NB4 (cell line): ENCODE measurements around the gene ARL4D.

Experiments
- MYC ChIP-seq: IDR thresholded peaks from 2 replicates; pipeline ENCODE4 v1.6.1; 2011; ENCODE audit warnings: low read depth, low read length
- POLR2A ChIP-seq: IDR thresholded peaks from 2 replicates; pipeline ENCODE4 v1.6.1; 2011; ENCODE audit warnings: mild to moderate bottlenecking; ENCODE audit not compliant: insufficient read length; ENCODE audit errors: extremely low read depth
- TF ChIP-seq, protein P1 (sequence below): IDR thresholded peaks from one replicate; pipeline ENCODE4 v1.5.1; 2012; ENCODE audit warnings: low read depth, low read length
- TF ChIP-seq, protein P2 (sequence below): IDR thresholded peaks from 2 replicates; pipeline ENCODE4 v1.6.1; 2011; ENCODE audit warnings: low read depth, low read length

DNA sequence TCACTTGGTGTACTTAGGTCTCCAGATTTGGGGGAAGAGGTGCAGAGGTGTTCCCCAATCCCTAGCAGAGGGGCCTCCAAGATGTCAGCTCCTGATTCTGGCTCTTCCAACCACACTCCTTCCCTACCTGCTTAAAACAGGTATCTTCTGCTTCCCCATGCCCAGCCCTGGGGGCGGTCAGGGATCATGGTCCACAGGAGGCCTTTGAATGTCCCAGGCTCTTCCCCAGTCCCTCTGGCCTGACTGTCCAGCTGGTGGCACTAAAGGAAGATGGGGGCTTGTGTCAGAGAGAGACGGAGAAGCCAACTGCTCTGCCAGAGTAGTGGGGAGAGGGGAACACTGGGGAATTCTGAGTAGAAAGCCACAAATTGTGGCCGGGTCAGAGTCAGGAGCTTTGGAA is 3.8 kb downstream of the ARL4D start:
- TF ChIP-seq, protein P1, sequence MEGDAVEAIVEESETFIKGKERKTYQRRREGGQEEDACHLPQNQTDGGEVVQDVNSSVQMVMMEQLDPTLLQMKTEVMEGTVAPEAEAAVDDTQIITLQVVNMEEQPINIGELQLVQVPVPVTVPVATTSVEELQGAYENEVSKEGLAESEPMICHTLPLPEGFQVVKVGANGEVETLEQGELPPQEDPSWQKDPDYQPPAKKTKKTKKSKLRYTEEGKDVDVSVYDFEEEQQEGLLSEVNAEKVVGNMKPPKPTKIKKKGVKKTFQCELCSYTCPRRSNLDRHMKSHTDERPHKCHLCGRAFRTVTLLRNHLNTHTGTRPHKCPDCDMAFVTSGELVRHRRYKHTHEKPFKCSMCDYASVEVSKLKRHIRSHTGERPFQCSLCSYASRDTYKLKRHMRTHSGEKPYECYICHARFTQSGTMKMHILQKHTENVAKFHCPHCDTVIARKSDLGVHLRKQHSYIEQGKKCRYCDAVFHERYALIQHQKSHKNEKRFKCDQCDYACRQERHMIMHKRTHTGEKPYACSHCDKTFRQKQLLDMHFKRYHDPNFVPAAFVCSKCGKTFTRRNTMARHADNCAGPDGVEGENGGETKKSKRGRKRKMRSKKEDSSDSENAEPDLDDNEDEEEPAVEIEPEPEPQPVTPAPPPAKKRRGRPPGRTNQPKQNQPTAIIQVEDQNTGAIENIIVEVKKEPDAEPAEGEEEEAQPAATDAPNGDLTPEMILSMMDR: no peak
- TF ChIP-seq POLR2A (no peak), MYC (no peak)
- TF ChIP-seq, protein P2, sequence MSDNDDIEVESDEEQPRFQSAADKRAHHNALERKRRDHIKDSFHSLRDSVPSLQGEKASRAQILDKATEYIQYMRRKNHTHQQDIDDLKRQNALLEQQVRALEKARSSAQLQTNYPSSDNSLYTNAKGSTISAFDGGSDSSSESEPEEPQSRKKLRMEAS: no peak
